HG02852 (cell line): Measurements from ENCODE around the gene ARSI.

Experiments used
- ATAC-seq: cut with Tn5 transposase; IDR thresholded peaks from one replicate; pipeline ENCODE4 v1.9.1; 2021; ENCODE audit warnings: mild to moderate bottlenecking, moderate library complexity; ENCODE audit not compliant: unreplicated experiment

Gene ARSI

DNA sequence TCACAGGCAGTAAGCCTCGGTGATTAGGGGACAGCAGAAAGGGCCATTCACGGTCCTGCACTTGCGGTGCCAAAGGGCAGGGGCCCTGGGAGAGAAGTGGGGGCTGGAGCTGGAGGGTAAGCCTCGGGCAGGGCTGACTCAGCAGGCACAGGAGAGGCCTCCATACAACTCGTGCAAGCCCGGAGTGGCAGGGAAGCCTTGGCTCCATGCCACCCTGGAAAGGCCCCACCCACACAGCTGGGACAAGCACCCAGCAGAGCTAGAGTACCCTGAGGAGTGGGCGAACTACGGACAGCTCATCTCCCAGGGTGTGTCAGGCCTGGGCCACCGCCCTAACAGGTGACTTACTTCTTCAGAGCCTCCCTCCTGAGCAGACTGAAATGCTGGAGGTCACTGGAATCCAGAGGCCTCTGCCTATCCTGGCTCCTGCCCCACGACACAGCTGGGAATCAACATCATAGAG is 7.5 kb downstream of the ARSI start:
- ATAC-seq, result no peak

- no peak for ATAC-seq
Measured at GRCh38 chr5:150294551-150295071, 8.1 kb downstream of the ARSI start.

GRCh38 chr5:150293091-150293941 is 9.4 kb downstream of the ARSI start:
- no peak for ATAC-seq

GRCh38 chr5:150291388-150292385 is 11.0 kb downstream of the ARSI start:
- no peak for ATAC-seq

GRCh38 chr5:150289551-150290390 is 12.9 kb downstream of the ARSI start, which contains the start of gene CAMK2A:
Gene CAMK2A, minus strand, starts transcription at chr5:150289773. Its CDS starts 148 bp downstream, at chr5:150289625.
- no peak for ATAC-seq

DNA sequence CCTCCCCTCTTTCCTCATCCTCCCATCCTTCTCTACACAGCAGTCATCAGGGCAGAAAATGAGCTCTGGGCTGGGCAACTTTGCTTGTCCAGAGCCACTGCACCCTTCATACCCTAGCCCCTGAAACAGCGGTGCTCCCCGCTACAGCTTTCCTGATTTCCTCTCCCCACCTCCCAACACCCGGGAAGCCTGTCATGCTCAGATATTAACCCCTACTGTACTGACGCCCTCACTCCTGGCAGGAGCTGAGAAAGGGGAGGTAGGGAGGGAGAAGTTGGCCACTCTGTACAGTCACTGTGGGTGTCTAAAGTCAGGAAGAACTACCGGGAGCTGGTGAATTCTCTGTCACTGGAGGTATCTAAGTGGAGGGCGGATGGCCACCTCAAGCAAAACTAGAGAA is 13.9 kb downstream of the ARSI start:
- ATAC-seq, result no peak

GRCh38 chr5:150288361-150288760 is 14.3 kb downstream of the ARSI start:
- ATAC-seq, result no peak

DNA sequence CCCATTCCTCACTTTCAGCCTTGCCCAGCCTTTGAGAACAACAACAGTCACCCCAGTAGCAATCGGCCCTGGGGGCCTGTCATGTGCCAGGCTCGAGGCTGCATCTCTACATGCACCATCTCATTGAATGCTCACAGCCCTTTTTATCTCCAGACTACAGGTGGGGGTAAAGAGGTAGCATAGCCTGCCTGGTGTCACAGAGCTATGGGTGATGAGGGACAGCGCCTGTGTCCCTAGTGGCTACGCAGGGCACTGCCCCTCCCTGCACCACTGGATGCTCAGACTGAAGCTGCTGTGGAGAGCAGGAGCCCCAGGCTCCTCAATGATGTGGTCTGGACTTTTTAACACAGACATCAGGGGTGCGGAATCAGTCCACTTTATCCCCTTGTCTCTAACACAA is 15.9 kb downstream of the ARSI start:
- no peak for ATAC-seq

DNA sequence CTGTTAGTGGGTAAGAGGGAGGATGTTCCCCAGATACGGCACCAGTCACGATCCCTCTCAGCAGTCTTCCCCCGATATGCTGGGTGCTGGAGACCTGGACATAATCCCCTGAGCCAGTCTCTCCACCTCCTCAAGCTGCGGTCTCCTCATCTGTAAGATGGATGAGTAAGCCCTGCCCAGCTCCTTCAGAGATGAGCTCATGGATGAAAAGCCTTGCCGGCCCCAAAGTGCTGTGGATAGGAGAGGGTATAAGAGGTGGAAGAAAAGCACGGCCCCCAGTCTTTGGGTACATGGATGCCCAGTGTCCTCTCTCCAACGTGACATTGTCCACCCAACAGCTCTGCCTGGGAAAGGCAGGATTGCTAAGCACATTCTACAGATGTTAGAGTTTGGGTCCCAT is 17.6 kb downstream of the ARSI start:
- no peak for ATAC-seq

DNA sequence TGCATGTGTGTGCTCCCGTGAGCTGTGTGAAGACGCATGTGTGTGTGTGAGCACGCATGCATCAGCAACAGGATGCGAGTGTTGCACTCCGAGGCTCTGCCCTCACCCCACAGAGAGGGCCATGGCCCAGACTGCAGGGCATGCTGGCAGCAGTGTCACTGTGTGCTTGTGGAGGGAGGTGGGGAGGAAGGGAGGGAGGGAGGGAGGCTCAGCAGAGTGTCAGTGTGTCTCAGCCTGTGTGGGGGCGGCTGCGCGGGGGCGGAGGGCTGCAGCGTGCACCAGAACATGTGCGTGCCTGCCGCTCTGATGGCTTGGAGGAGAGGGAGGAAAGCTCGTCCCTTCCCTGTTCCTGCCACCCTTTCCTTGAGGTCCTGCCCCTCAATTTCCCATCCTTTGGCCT is 18.4 kb downstream of the ARSI start:
- no peak for ATAC-seq

- ATAC-seq, result no peak
Measured at GRCh38 chr5:150283904-150284303, 18.8 kb downstream of the ARSI start.

DNA sequence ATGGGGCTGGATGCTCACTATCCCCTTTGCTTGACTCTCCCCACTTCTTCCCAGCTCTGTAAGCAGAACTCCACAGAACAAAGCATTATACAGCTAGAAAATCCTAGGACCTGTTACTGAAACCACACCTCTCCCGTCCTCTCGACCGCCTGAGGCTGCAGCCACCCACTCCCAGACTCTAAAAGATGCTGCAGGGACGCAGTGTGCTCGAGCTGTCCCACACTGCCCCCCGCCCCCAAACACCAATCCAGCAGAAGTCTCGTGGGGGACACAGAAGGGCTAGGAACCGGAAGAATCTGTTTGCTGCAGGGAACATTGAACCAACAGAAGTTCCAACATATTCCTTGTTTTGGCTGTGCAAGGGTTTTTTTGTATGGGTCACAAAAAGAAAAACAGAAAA is 20.7 kb downstream of the ARSI start:
- ATAC-seq, result no peak

DNA sequence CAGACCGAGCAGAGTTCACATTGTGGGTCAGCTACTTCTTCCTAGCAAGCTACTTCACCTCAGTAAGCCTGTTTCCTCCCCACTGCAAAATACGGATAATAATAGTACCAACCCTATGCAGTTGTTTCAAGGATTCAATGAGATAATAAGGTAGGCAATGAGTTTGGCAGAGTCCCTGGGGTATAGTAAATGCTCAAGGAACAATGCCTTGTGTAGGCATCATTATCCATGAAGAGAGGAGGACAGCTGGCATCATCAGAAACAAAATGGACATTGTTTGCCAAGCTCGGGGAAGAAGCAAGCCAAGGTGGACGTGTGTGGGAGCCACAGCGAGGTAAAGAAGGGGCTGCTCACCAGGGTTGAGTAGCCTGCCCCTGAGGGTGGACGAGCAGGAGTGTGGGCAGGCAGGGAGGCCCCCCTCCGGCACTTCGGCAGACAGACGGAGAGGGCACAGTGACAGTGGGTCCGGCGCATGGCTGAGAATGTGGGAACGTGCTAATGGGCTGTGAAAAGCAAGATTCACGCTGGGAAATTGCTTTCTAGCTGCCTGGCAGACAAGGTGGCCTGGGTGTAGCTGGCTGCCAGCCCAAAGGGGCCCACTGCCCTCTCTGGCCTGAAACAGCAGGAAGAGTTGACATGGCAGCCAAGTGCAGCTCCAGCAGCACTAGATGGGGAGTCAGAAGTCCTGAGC is 23.2 kb downstream of the ARSI start:
- no peak for ATAC-seq

- no peak for ATAC-seq
Measured at GRCh38 chr5:150278916-150279315, 23.8 kb downstream of the ARSI start.

- no peak for ATAC-seq
Measured at GRCh38 chr5:150278046-150278730, 24.5 kb downstream of the ARSI start.

GRCh38 chr5:150277043-150277442 is 25.7 kb downstream of the ARSI start:
- no peak for ATAC-seq

GRCh38 chr5:150274811-150275210 is 27.9 kb downstream of the ARSI start:
- no peak for ATAC-seq

DNA sequence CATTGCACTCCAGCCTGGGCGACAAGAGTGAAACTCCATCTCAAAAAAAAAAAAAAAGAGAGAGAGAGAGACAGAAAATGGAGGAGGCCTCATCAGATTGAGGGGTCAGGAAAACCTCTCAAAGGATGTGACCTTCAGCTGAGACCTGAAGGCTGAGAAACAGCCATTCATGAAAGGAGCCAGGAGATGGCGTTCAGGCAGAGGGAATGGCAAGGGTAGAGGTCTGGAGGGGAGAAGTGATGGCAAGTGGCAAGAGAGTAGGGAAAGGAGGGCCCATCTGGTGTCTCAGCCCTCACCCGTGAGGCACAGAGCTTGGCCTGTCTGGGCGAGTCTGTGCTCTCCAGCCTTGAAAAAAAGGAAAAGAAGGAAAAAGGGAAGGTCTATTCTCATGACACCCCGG is 30.2 kb downstream of the ARSI start:
- ATAC-seq, result no peak

GRCh38 chr5:150271923-150272322 is 30.8 kb downstream of the ARSI start:
- no peak for ATAC-seq
